ENCODE data around the gene NT5C. TPM values are rescaled to one million over a fixed set of nuclear protein-coding genes. Genes with fewer than 3 reads are reported as not detected.

NT5C gene
- total RNA-seq, 1 donor from 2014 or later = 48.2 TPM

- Mint-ChIP-seq H3K27ac (ENCODE audit: unreplicated experiment) (peak overlapping the region; percentile 47), H3K4me3 (ENCODE audit: unreplicated experiment) (peak overlapping the region; percentile 83), H3K4me1 (ENCODE audit: unreplicated experiment) (peaks cover 43% of the 10 kb centered on the region), H3K36me3 (ENCODE audit: unreplicated experiment) (peaks cover 2% of the 10 kb centered on the region), H3K9me3 (ENCODE audit: unreplicated experiment) (no peaks in the 10 kb centered on the region), H3K27me3 (ENCODE audit: unreplicated experiment) (no peaks in the 10 kb centered on the region)
- DNase-seq (ENCODE audit: extremely low spot score, unreplicated experiment) = no peak
- no peak for TF ChIP-seq CTCF (IDR thresholded peaks at IDR 0.05)
These were observed 21.2 kb downstream of the NT5C start for GRCh38 chr17:75110234-75110937.

- no peaks in the 10 kb centered on the region for H3K27me3 Mint-ChIP-seq (ENCODE audit: unreplicated experiment)
- H3K4me1 Mint-ChIP-seq (ENCODE audit: unreplicated experiment) = peaks cover 40% of the 10 kb centered on the region
- peaks cover 2% of the 10 kb centered on the region for H3K36me3 Mint-ChIP-seq (ENCODE audit: unreplicated experiment)
- peak; percentile 96 for DNase-seq (ENCODE audit: extremely low spot score, unreplicated experiment)
- H3K9me3 Mint-ChIP-seq (ENCODE audit: unreplicated experiment) = no peaks in the 10 kb centered on the region
- H3K27ac Mint-ChIP-seq (ENCODE audit: unreplicated experiment) = peak within 1 kb of the TSS; percentile 59
- no peak for TF ChIP-seq CTCF (IDR thresholded peaks at IDR 0.05)
- H3K4me3 Mint-ChIP-seq (ENCODE audit: unreplicated experiment) = peak within 1 kb of the TSS; percentile 83
These were observed 21.9 kb downstream of the NT5C start, which contains the start of gene ARMC7 for GRCh38 chr17:75109407-75110233. TSS of gene ARMC7 (plus strand) at chr17:75109969. CDS start at chr17:75110289, 320 bp downstream.

- no peak for DNase-seq (ENCODE audit: extremely low spot score, unreplicated experiment)
- Mint-ChIP-seq H3K9me3 (ENCODE audit: unreplicated experiment) (no peaks in the 10 kb centered on the region), H3K4me1 (ENCODE audit: unreplicated experiment) (peaks cover 34% of the 10 kb centered on the region), H3K4me3 (ENCODE audit: unreplicated experiment) (peak overlapping the region; percentile 83), H3K36me3 (ENCODE audit: unreplicated experiment) (peaks cover 2% of the 10 kb centered on the region), H3K27ac (ENCODE audit: unreplicated experiment) (no peak overlapping the region), H3K27me3 (ENCODE audit: unreplicated experiment) (no peaks in the 10 kb centered on the region)
- no peak for TF ChIP-seq CTCF (IDR thresholded peaks at IDR 0.05)
These were observed 22.5 kb downstream of the NT5C start for GRCh38 chr17:75109046-75109406.

- Mint-ChIP-seq H3K4me1 (ENCODE audit: unreplicated experiment) (peaks cover 28% of the 10 kb centered on the region), H3K36me3 (ENCODE audit: unreplicated experiment) (peaks cover 2% of the 10 kb centered on the region), H3K4me3 (ENCODE audit: unreplicated experiment) (peak overlapping the region; percentile 83), H3K9me3 (ENCODE audit: unreplicated experiment) (no peaks in the 10 kb centered on the region), H3K27me3 (ENCODE audit: unreplicated experiment) (no peaks in the 10 kb centered on the region), H3K27ac (ENCODE audit: unreplicated experiment) (no peak overlapping the region)
- TF ChIP-seq CTCF (IDR thresholded peaks at IDR 0.05) = no peak
- DNase-seq (ENCODE audit: extremely low spot score, unreplicated experiment) = no peak
These were observed 23.3 kb downstream of the NT5C start for GRCh38 chr17:75108193-75108592.

Data from osteocyte (in vitro differentiated cells).